ENCODE results near the gene NLE1. TPM values are rescaled to one million over a fixed set of nuclear protein-coding genes. Genes with fewer than 3 reads are reported as not detected.

Gene NLE1
- total and polyA plus RNA-seq, 2 donors = 4.9 to 11.2 TPM

GRCh38 chr17:35167046-35167445 lies 24.9 kb upstream of the NLE1 start:
- Histone ChIP-seq H3K36me3 (ENCODE audit: control insufficient read depth in 2 of 2, insufficient read depth in 2 of 2, low read length in 1 of 2) (no peaks in the 10 kb centered on the region), H3K4me3 (ENCODE audit: low read length in 2 of 2) (no peak overlapping the region), H3K4me1 (ENCODE audit: control insufficient read depth in 2 of 2, insufficient read depth in 2 of 2, low read length in 2 of 2) (peaks cover 1 to 23% of the 10 kb centered on the region in 2 donors), H3K27me3 (ENCODE audit: control insufficient read depth in 2 of 2, insufficient read depth in 1 of 2, low read length in 1 of 2) (no peaks in the 10 kb centered on the region), H3K27ac (ENCODE audit: low read depth in 1 of 2, low read length in 1 of 2) (no peak overlapping the region), H3K9me3 (ENCODE audit: control insufficient read depth in 2 of 2, insufficient read depth in 1 of 2, low read length in 1 of 2) (no peaks in the 10 kb centered on the region)
- 94% methylated on average over 3 of the region's 3 CpGs for WGBS
- DNase-seq (ENCODE audit: low read depth in 6 of 9, low spot score in 9 of 9) = no peak

- DNase-seq (ENCODE audit: low read depth in 6 of 9, low spot score in 9 of 9) = no peak
- Histone ChIP-seq H3K4me1 (ENCODE audit: control insufficient read depth in 2 of 2, insufficient read depth in 2 of 2, low read length in 2 of 2) (peaks cover 5 to 26% of the 10 kb centered on the region in 2 donors), H3K27ac (ENCODE audit: low read depth in 1 of 2, low read length in 1 of 2) (no peak overlapping the region), H3K27me3 (ENCODE audit: control insufficient read depth in 2 of 2, insufficient read depth in 1 of 2, low read length in 1 of 2) (no peaks in the 10 kb centered on the region), H3K9me3 (ENCODE audit: control insufficient read depth in 2 of 2, insufficient read depth in 1 of 2, low read length in 1 of 2) (no peaks in the 10 kb centered on the region), H3K4me3 (ENCODE audit: low read length in 2 of 2) (no peak overlapping the region), H3K36me3 (ENCODE audit: control insufficient read depth in 2 of 2, insufficient read depth in 2 of 2, low read length in 1 of 2) (no peaks in the 10 kb centered on the region)
- 86% methylated on average over 5 of the region's 5 CpGs for WGBS
Measured at GRCh38 chr17:35166526-35166925, 24.4 kb upstream of the NLE1 start.

- 97% methylated on average over 5 of the region's 5 CpGs for WGBS
- no peaks in the 10 kb centered on the region for H3K9me3 ChIP-seq (ENCODE audit: control insufficient read depth in 2 of 2, insufficient read depth in 1 of 2, low read length in 1 of 2)
- H3K27ac ChIP-seq (ENCODE audit: low read depth in 1 of 2, low read length in 1 of 2) = no peak overlapping the region
- H3K27me3 ChIP-seq (ENCODE audit: control insufficient read depth in 2 of 2, insufficient read depth in 1 of 2, low read length in 1 of 2) = no peaks in the 10 kb centered on the region
- peaks cover 10 to 32% of the 10 kb centered on the region in 2 donors for H3K4me1 ChIP-seq (ENCODE audit: control insufficient read depth in 2 of 2, insufficient read depth in 2 of 2, low read length in 2 of 2)
- H3K4me3 ChIP-seq (ENCODE audit: low read length in 2 of 2) = no peak overlapping the region
- H3K36me3 ChIP-seq (ENCODE audit: control insufficient read depth in 2 of 2, insufficient read depth in 2 of 2, low read length in 1 of 2) = no peaks in the 10 kb centered on the region
- no peak for DNase-seq (ENCODE audit: low read depth in 6 of 9, low spot score in 9 of 9)
Measured at GRCh38 chr17:35164716-35165115, 22.6 kb upstream of the NLE1 start.

GRCh38 chr17:35163886-35164285 lies 21.8 kb upstream of the NLE1 start:
- H3K27ac ChIP-seq (ENCODE audit: low read depth in 1 of 2, low read length in 1 of 2) = no peak overlapping the region
- H3K36me3 ChIP-seq (ENCODE audit: control insufficient read depth in 2 of 2, insufficient read depth in 2 of 2, low read length in 1 of 2) = no peaks in the 10 kb centered on the region
- no peaks in the 10 kb centered on the region for H3K9me3 ChIP-seq (ENCODE audit: control insufficient read depth in 2 of 2, insufficient read depth in 1 of 2, low read length in 1 of 2)
- WGBS = 97% methylated on average over 7 of the region's 7 CpGs
- peaks cover 10 to 32% of the 10 kb centered on the region in 2 donors for H3K4me1 ChIP-seq (ENCODE audit: control insufficient read depth in 2 of 2, insufficient read depth in 2 of 2, low read length in 2 of 2)
- DNase-seq (ENCODE audit: low read depth in 6 of 9, low spot score in 9 of 9) = no peak
- H3K4me3 ChIP-seq (ENCODE audit: low read length in 2 of 2) = no peak overlapping the region
- H3K27me3 ChIP-seq (ENCODE audit: control insufficient read depth in 2 of 2, insufficient read depth in 1 of 2, low read length in 1 of 2) = no peaks in the 10 kb centered on the region

DNA sequence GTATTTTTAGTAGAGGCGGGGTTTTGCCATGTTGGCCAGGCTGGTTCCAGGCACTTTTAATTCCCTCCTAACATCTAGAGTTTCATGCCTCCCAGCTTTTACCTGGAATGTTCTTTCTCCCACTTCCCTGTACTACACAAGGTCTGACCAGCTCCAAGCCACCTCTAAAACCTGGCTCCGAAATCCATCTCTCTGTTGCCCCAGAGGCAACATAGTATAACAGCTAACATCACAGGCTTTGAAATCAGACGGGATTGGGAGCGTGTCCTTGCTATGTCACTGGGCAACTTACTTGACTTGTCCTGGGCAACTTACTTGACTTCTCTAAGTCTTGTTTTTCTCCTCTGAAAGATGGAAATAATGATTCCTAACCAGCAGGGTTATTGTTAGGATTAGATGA lies 20.7 kb upstream of the NLE1 start:
- WGBS = 98% methylated on average over 4 of the region's 4 CpGs
- no peak for DNase-seq (ENCODE audit: low read depth in 6 of 9, low spot score in 9 of 9)
- Histone ChIP-seq H3K27me3 (ENCODE audit: control insufficient read depth in 2 of 2, insufficient read depth in 1 of 2, low read length in 1 of 2) (no peaks in the 10 kb centered on the region), H3K27ac (ENCODE audit: low read depth in 1 of 2, low read length in 1 of 2) (no peak overlapping the region), H3K4me3 (ENCODE audit: low read length in 2 of 2) (no peak overlapping the region), H3K9me3 (ENCODE audit: control insufficient read depth in 2 of 2, insufficient read depth in 1 of 2, low read length in 1 of 2) (no peaks in the 10 kb centered on the region), H3K4me1 (ENCODE audit: control insufficient read depth in 2 of 2, insufficient read depth in 2 of 2, low read length in 2 of 2) (peaks cover 10 to 32% of the 10 kb centered on the region in 2 donors), H3K36me3 (ENCODE audit: control insufficient read depth in 2 of 2, insufficient read depth in 2 of 2, low read length in 1 of 2) (no peaks in the 10 kb centered on the region)

- no peaks in the 10 kb centered on the region for H3K36me3 ChIP-seq (ENCODE audit: control insufficient read depth in 2 of 2, insufficient read depth in 2 of 2, low read length in 1 of 2)
- peaks cover 10 to 28% of the 10 kb centered on the region in 2 donors for H3K4me1 ChIP-seq (ENCODE audit: control insufficient read depth in 2 of 2, insufficient read depth in 2 of 2, low read length in 2 of 2)
- peak overlapping the region in 1 of 2 donors; percentile 70 for H3K27ac ChIP-seq (ENCODE audit: low read depth in 1 of 2, low read length in 1 of 2)
- H3K27me3 ChIP-seq (ENCODE audit: control insufficient read depth in 2 of 2, insufficient read depth in 1 of 2, low read length in 1 of 2) = no peaks in the 10 kb centered on the region
- H3K9me3 ChIP-seq (ENCODE audit: control insufficient read depth in 2 of 2, insufficient read depth in 1 of 2, low read length in 1 of 2) = no peaks in the 10 kb centered on the region
- H3K4me3 ChIP-seq (ENCODE audit: low read length in 2 of 2) = no peak overlapping the region
- peak in 1 of 9 donors; percentile 38 for DNase-seq (ENCODE audit: low read depth in 6 of 9, low spot score in 9 of 9)
- 72% methylated on average over 3 of the region's 3 CpGs for WGBS
Measured at GRCh38 chr17:35161281-35161761, 19.2 kb upstream of the NLE1 start.

GRCh38 chr17:35160354-35161201 lies 18.5 kb upstream of the NLE1 start:
- no peaks in the 10 kb centered on the region for H3K9me3 ChIP-seq (ENCODE audit: control insufficient read depth in 2 of 2, insufficient read depth in 1 of 2, low read length in 1 of 2)
- H3K27me3 ChIP-seq (ENCODE audit: control insufficient read depth in 2 of 2, insufficient read depth in 1 of 2, low read length in 1 of 2) = no peaks in the 10 kb centered on the region
- peak in 4 of 9 donors; percentile 33 to 68 (median 36) for DNase-seq (ENCODE audit: low read depth in 6 of 9, low spot score in 9 of 9)
- no peak overlapping the region for H3K4me3 ChIP-seq (ENCODE audit: low read length in 2 of 2)
- no peaks in the 10 kb centered on the region for H3K36me3 ChIP-seq (ENCODE audit: control insufficient read depth in 2 of 2, insufficient read depth in 2 of 2, low read length in 1 of 2)
- H3K27ac ChIP-seq (ENCODE audit: low read depth in 1 of 2, low read length in 1 of 2) = peak overlapping the region in 1 of 2 donors; percentile 70
- 78% methylated on average over 13 of the region's 13 CpGs for WGBS
- peaks cover 10 to 28% of the 10 kb centered on the region in 2 donors for H3K4me1 ChIP-seq (ENCODE audit: control insufficient read depth in 2 of 2, insufficient read depth in 2 of 2, low read length in 2 of 2)

DNA sequence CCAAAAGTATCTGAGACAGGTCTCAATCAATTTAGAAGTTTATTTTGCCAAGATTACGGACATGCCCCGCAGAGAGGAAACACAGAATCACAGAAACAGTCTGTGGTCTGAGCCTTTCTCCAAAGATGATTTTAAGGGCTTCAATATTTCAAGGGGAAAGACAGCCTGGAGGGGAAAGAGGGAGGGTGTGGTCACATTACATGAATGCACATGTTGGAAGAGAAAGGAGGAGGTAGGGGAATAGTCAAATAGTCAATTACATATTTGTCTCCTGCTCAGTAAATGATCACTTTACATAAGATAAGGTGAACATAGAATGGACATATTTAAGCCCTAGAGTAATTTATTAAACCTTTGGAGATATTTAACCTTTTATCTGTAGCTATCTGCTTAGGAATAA lies 17.8 kb upstream of the NLE1 start:
- H3K9me3 ChIP-seq (ENCODE audit: control insufficient read depth in 2 of 2, insufficient read depth in 1 of 2, low read length in 1 of 2) = no peaks in the 10 kb centered on the region
- peaks cover 10 to 23% of the 10 kb centered on the region in 2 donors for H3K4me1 ChIP-seq (ENCODE audit: control insufficient read depth in 2 of 2, insufficient read depth in 2 of 2, low read length in 2 of 2)
- H3K36me3 ChIP-seq (ENCODE audit: control insufficient read depth in 2 of 2, insufficient read depth in 2 of 2, low read length in 1 of 2) = no peaks in the 10 kb centered on the region
- H3K27ac ChIP-seq (ENCODE audit: low read depth in 1 of 2, low read length in 1 of 2) = no peak overlapping the region
- no peak overlapping the region for H3K4me3 ChIP-seq (ENCODE audit: low read length in 2 of 2)
- H3K27me3 ChIP-seq (ENCODE audit: control insufficient read depth in 2 of 2, insufficient read depth in 1 of 2, low read length in 1 of 2) = no peaks in the 10 kb centered on the region
- 97% methylated on average over 2 of the region's 2 CpGs for WGBS
- DNase-seq (ENCODE audit: low read depth in 6 of 9, low spot score in 9 of 9) = no peak

DNA sequence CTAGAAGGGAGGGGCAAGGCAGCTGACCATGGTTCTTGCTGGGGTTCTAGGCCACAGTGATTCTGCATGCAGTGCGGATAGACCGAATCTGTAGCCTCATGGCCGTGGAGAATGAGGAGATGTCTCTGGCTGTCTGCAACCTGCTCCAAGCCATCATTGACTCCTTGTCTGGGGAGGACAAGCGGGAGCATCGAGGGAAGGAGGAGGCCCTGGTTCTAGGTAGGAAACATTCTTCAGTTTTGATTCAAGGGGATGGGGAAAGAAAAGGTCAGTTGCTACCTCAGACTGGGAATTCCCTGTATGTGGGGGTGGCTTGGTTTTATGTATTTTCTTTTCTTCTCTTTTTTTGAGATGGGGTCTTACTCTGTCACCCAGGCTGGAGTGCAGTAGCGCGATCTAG lies 13.1 kb upstream of the NLE1 start:
- no peak for DNase-seq (ENCODE audit: low read depth in 6 of 9, low spot score in 9 of 9)

More for the DNA sequence above, 13.1 kb upstream of the NLE1 start:
- Histone ChIP-seq H3K4me3 (ENCODE audit: low read length in 2 of 2) (no peak overlapping the region), H3K36me3 (ENCODE audit: control insufficient read depth in 2 of 2, insufficient read depth in 2 of 2, low read length in 1 of 2) (no peaks in the 10 kb centered on the region), H3K9me3 (ENCODE audit: control insufficient read depth in 2 of 2, insufficient read depth in 1 of 2, low read length in 1 of 2) (no peaks in the 10 kb centered on the region), H3K4me1 (ENCODE audit: control insufficient read depth in 2 of 2, insufficient read depth in 2 of 2, low read length in 2 of 2) (peaks cover 0 to under 1% of the 10 kb centered on the region in 2 donors), H3K27me3 (ENCODE audit: control insufficient read depth in 2 of 2, insufficient read depth in 1 of 2, low read length in 1 of 2) (no peaks in the 10 kb centered on the region), H3K27ac (ENCODE audit: low read depth in 1 of 2, low read length in 1 of 2) (no peak overlapping the region)
- WGBS = 96% methylated on average over 7 of the region's 7 CpGs
